ENCODE measurements around the gene ZNF630. TPM values are rescaled to one million over a fixed set of nuclear protein-coding genes. Genes with fewer than 3 reads are reported as not detected.

Gene ZNF630
- total and polyA plus RNA-seq, 2 donors (not counting 3 experiments of a cell fraction or from before 2014, with no cell fraction given): 0.87 to 1.6 TPM

DNA sequence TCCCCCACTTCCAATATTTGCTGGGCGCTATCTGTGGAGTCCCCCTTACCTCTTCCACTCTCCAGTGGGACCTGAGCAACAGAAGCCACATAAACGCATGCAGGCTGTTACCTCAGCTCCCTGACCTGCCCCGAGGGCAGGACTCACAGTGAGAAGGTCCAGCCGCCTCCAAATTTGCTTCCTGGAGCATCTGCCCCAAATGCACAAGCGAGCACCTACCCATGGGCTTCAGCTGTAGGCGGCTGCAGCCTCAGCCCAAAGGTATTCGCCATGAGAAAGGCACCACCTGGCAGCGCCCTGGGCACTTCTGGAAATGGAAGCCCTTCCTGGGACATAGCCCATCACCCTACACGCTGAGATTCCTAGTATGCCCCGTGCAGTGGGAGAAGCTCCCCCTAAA, 41.2 kb downstream of the ZNF630 start:
- dilution Hi-C loops (cut with MboI; ENCODE audit: extremely low pct_ligation_motif_present, low sequenced_read_pairs): no loop called here
- no peaks in the 10 kb centered on the region for H3K27me3 ChIP-seq (ENCODE audit: control insufficient read depth in 2 of 2, insufficient read depth in 2 of 2, low read length in 2 of 2)
- FAIRE-seq: no peak
- no peak overlapping the region for H3K27ac ChIP-seq (ENCODE audit: insufficient read depth, low read depth, low read length)
- H3K9me3 ChIP-seq (replicated peaks; ENCODE audit: control insufficient read depth, insufficient read depth, low read length): no peaks in the 10 kb centered on the region
- H3K9me1 ChIP-seq (replicated peaks; ENCODE audit: control insufficient read depth, extremely low read depth, insufficient read depth, low read length): no peaks in the 10 kb centered on the region
- CTCF ChIA-PET: interaction anchor here (0.6 kb wide), 1 partner anchor 176 kb away, joined by 3 read pairs; no protein-coding TSS in a partner anchor
- no peak overlapping the region for H3K4me3 ChIP-seq (replicated peaks in 1 of 3; ENCODE audit: insufficient read depth in 1 of 3, low read depth in 1 of 3, low read length in 3 of 3)
- H3K36me3 ChIP-seq (ENCODE audit: control insufficient read depth in 2 of 2, extremely low read depth in 1 of 2, insufficient read depth in 2 of 2, low read length in 2 of 2): no peaks in the 10 kb centered on the region
- intact Hi-C loops (cut with micrococcal nuclease): no loop called here
- POLR2A ChIA-PET: no interaction called here
- TF ChIP-seq JUN (IDR thresholded peaks at IDR 0.05; ENCODE audit: borderline replicate concordance, insufficient read depth, insufficient read length, low read depth) (no peak), FOS (IDR thresholded peaks at IDR 0.05; ENCODE audit: borderline replicate concordance, insufficient read depth, low read length) (no peak), MYC (IDR thresholded peaks at IDR 0.05; ENCODE audit: low read depth, low read length) (no peak)
- no peak overlapping the region for H3K4me2 ChIP-seq (ENCODE audit: insufficient read depth, low read length)
- H3K9ac ChIP-seq (replicated peaks; ENCODE audit: extremely low read depth, insufficient read depth, low read length): no peak overlapping the region
- no TSS peak for BruUV-seq (replicated peaks)
- H3K4me1 ChIP-seq (ENCODE audit: control insufficient read depth, extremely low read depth, insufficient read depth, low read length): no peaks in the 10 kb centered on the region
- no peaks in the 10 kb centered on the region for H4K20me1 ChIP-seq (replicated peaks; ENCODE audit: control insufficient read depth, extremely low read depth, insufficient read depth, low read length)
- H2AFZ ChIP-seq (ENCODE audit: low read depth, low read length): no peak overlapping the region
- no peak for DNase-seq (ENCODE audit: low read depth, low spot score)
- no peaks in the 10 kb centered on the region for H3K79me2 ChIP-seq (ENCODE audit: control insufficient read depth, insufficient read depth, low read length)

DNA sequence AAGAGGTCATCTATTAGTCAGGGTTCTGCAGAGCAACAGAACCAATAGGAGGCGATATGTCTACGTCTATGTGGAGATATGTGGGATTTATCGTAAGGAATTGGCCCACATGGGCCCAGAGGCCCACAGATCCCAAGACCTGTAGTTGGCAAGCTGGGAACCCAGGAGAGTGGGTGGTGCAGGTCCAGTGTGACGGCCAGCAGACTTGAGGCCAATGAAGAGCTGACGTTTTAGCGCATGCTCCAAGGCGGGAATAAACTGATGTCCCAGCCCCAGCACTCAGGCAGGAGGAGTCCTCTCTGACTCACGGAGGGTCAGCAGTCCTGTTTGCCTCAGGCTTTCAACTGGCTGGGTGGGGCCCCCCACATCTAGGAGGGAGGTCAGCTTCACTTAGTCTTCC, 43.3 kb downstream of the ZNF630 start:
- Histone ChIP-seq H3K36me3 (ENCODE audit: control insufficient read depth in 2 of 2, extremely low read depth in 1 of 2, insufficient read depth in 2 of 2, low read length in 2 of 2) (no peaks in the 10 kb centered on the region), H3K9me3 (replicated peaks; ENCODE audit: control insufficient read depth, insufficient read depth, low read length) (no peaks in the 10 kb centered on the region), H3K79me2 (ENCODE audit: control insufficient read depth, insufficient read depth, low read length) (no peaks in the 10 kb centered on the region), H4K20me1 (replicated peaks; ENCODE audit: control insufficient read depth, extremely low read depth, insufficient read depth, low read length) (no peaks in the 10 kb centered on the region), H3K9me1 (replicated peaks; ENCODE audit: control insufficient read depth, extremely low read depth, insufficient read depth, low read length) (no peaks in the 10 kb centered on the region), H2AFZ (ENCODE audit: low read depth, low read length) (no peak overlapping the region), H3K27me3 (ENCODE audit: control insufficient read depth in 2 of 2, insufficient read depth in 2 of 2, low read length in 2 of 2) (no peaks in the 10 kb centered on the region), H3K4me1 (ENCODE audit: control insufficient read depth, extremely low read depth, insufficient read depth, low read length) (no peaks in the 10 kb centered on the region), H3K4me3 (replicated peaks in 1 of 3; ENCODE audit: insufficient read depth in 1 of 3, low read depth in 1 of 3, low read length in 3 of 3) (no peak overlapping the region), H3K27ac (ENCODE audit: insufficient read depth, low read depth, low read length) (no peak overlapping the region), H3K9ac (replicated peaks; ENCODE audit: extremely low read depth, insufficient read depth, low read length) (no peak overlapping the region), H3K4me2 (ENCODE audit: insufficient read depth, low read length) (no peak overlapping the region)
- dilution Hi-C loops (cut with MboI; ENCODE audit: extremely low pct_ligation_motif_present, low sequenced_read_pairs): no loop called here
- no peak for FAIRE-seq
- no peak for DNase-seq (ENCODE audit: low read depth, low spot score)
- TF ChIP-seq POLR2AphosphoS5 (IDR thresholded peaks at IDR 0.05; ENCODE audit: insufficient read depth, low read depth, low read length) (no peak), JUN (IDR thresholded peaks at IDR 0.05; ENCODE audit: borderline replicate concordance, insufficient read depth, insufficient read length, low read depth) (no peak), GATA2 (IDR thresholded peaks at IDR 0.05; ENCODE audit: insufficient read depth, insufficient read length, low read depth, low read length) (no peak), EZH2 (IDR thresholded peaks at IDR 0.05; ENCODE audit: borderline replicate concordance, low read depth, low read length, severe bottlenecking) (no peak), MYC (IDR thresholded peaks at IDR 0.05; ENCODE audit: low read depth, low read length) (no peak), CTCF (IDR thresholded peaks at IDR 0.05; ENCODE audit: extremely low read depth in 1 of 2, insufficient read depth in 1 of 2, low read depth in 1 of 2, low read length in 2 of 2) (no peak), POLR2A (IDR thresholded peaks at IDR 0.05; ENCODE audit: low read depth, low read length) (no peak), FOS (IDR thresholded peaks at IDR 0.05; ENCODE audit: borderline replicate concordance, insufficient read depth, low read length) (no peak)
- TF ChIP-seq, protein P1, sequence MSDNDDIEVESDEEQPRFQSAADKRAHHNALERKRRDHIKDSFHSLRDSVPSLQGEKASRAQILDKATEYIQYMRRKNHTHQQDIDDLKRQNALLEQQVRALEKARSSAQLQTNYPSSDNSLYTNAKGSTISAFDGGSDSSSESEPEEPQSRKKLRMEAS (IDR thresholded peaks at IDR 0.05; ENCODE audit: insufficient read depth, insufficient read length): no peak
- intact Hi-C loops (cut with micrococcal nuclease): no loop called here
- POLR2A ChIA-PET: no interaction called here
- BruUV-seq (replicated peaks): no TSS peak
- CTCF ChIA-PET: interaction anchor here (1.1 to 1.9 kb wide), 5 partner anchors 171 to 531 kb away, joined by 3 to 11 read pairs (median 5); no protein-coding TSS in a partner anchor

All from endothelial cell of umbilical vein (primary cell).